ENCODE measurements around the gene JPT2. TPM values are rescaled to one million over a fixed set of nuclear protein-coding genes. Genes with fewer than 3 reads are reported as not detected.

The JPT2 gene
- total RNA-seq, 1 experiment from 2014 or later, result 150 TPM

DNA sequence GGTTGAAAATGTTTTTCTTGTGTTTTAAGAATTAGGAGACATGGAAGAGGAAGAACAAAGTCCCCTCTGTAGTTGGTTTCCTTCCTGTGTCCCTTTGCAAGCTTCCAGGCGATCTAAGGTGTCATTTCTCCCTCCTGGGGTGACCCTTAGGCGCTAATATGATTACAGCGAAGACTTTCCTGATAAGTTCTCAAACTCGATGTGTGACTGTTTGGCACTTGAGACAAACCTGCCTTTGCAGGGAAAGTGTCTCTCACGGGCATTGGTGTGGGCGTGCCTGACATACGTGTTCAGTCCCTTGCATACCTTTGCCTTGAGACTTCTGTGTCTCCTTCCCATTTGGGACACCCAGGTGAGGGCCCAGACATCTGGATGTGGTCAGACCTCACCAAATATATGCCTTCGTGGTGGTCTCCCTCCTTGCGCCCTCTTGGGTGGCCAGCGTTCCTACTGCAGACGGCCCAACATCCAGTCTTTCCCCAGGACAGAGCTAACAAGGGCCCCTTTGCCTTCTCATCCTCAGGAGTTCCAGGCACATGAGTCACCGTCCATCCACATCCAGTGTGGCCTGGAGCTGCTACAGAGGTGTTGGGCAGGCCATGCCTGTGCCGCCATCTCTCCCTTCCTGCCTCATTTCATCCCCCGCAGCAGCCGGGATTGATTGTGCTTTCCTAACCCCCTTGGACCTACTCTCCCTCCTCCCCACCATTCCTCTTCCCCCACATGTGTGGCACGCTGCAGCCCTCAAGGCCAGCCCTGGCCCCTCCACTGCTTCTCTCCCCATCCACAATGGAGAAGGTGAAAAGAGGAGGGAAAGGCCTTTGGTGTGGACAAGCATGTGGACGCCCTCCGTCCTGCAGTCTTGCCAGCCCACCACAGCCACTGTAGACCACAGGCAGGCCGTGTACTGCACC lies 3.1 kb upstream of the JPT2 start:
- Mint-ChIP-seq H3K27ac (no peak overlapping the region), H3K27me3 (ENCODE audit: low read depth) (no peaks in the 10 kb centered on the region), H3K36me3 (peaks cover 49% of the 10 kb centered on the region), H3K4me3 (no peak overlapping the region), H3K9me3 (no peaks in the 10 kb centered on the region), H3K4me1 (peaks cover 14% of the 10 kb centered on the region)
- ATAC-seq, result no peak
- no peak for DNase-seq (ENCODE audit: low spot score)
- ChIA-PET POLR2A (no interaction called here), CTCF (interaction anchor here (0.8 to 2.5 kb wide), 2 partner anchors 10 to 31 kb away, joined by 4 to 7 read pairs; partner anchors contain the start of gene MAPK8IP3)
- TF ChIP-seq GABPB1 (CRISPR knock-in tag; IDR thresholded peaks at IDR 0.05) (no peak), MYBL2 (CRISPR knock-in tag; IDR thresholded peaks at IDR 0.05) (no peak), KAT7 (CRISPR knock-in tag; IDR thresholded peaks at IDR 0.05; ENCODE audit: borderline replicate concordance) (no peak)

DNA sequence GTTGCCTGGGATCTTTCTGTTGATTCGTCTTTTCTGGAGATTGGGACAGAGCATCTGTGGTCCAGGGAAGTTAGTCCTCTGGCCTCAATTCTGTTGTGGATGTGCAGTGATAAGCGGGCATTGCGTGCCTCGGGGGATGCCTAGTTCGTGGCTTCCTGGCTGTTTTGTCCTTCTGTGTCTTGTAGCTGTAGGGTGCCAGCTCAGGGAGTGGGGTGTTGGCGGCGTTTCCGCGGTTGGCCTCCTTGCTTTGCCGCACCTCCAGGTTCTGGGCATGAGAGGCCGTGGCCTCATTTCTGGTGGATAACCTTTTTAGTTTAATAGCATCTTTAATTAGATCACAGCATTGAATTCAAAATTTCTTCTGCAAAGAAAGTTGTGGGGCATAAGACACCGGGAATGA lies 1.4 kb upstream of the JPT2 start:
- no peaks in the 10 kb centered on the region for H3K27me3 Mint-ChIP-seq (ENCODE audit: low read depth)
- ChIA-PET POLR2A (no interaction called here), CTCF (interaction anchor here (1.9 to 2.7 kb wide), 2 partner anchors 29 to 88 kb away, joined by 9 to 36 read pairs; partner anchors contain the start of gene MAPK8IP3)
- no peak for ATAC-seq
- peaks cover 30% of the 10 kb centered on the region for H3K4me1 Mint-ChIP-seq
- H3K27ac Mint-ChIP-seq, result peak overlapping the region; percentile 28
- DNase-seq (ENCODE audit: low spot score), result no peak
- TF ChIP-seq ZNF396 (CRISPR knock-in tag; IDR thresholded peaks at IDR 0.05; ENCODE audit: borderline replicate concordance), result no peak
- no peak for TF ChIP-seq JUN (CRISPR knock-in tag; IDR thresholded peaks at IDR 0.05)
- TF ChIP-seq ZNF423 (CRISPR knock-in tag; IDR thresholded peaks at IDR 0.05), result no peak
- no peak for TF ChIP-seq CBFB (CRISPR knock-in tag; IDR thresholded peaks at IDR 0.05; ENCODE audit: low read depth)
- TF ChIP-seq ESRRA (CRISPR knock-in tag; IDR thresholded peaks at IDR 0.05; ENCODE audit: borderline replicate concordance), result no peak
- TF ChIP-seq NFYB (CRISPR knock-in tag; conservative IDR thresholded peaks at IDR 0.05; ENCODE audit: low read depth), result no peak
- no peak for TF ChIP-seq IRF2 (CRISPR knock-in tag; IDR thresholded peaks at IDR 0.05; ENCODE audit: borderline replicate concordance, low read depth)
- TF ChIP-seq GRHL2 (CRISPR knock-in tag; IDR thresholded peaks at IDR 0.05; ENCODE audit: insufficient replicate concordance, severe bottlenecking), result no peak
- TF ChIP-seq ZNF671 (CRISPR knock-in tag; IDR thresholded peaks at IDR 0.05), result no peak
- TF ChIP-seq PRRX2 (CRISPR knock-in tag; IDR thresholded peaks at IDR 0.05), result no peak
- H3K36me3 Mint-ChIP-seq, result peaks cover 38% of the 10 kb centered on the region
- H3K4me3 Mint-ChIP-seq, result peak overlapping the region; percentile 59
- H3K9me3 Mint-ChIP-seq, result no peaks in the 10 kb centered on the region

DNA sequence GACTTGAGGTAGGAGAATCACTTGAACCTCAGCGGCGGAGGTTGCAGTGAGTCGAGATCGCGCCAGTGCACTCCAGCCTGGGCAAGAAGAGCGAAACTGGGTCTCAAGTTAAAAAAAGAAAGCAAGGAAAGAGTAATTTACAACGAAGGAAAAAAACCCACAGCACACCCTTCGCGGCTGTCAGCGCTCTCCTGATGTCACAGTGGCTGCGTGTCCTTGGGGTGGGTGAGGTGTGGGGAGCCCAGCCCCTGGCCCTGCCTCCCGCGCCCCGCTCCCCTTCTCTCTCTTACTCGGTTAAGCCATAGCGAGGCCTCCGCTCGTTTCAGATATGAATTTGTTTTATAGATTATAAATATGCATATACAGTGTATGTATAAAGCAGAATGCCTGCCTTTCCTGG lies 740 bp upstream of the JPT2 start:
- H3K4me1 Mint-ChIP-seq, result peaks cover 31% of the 10 kb centered on the region
- ATAC-seq, result no peak
- no peak for TF ChIP-seq ZNF219 (CRISPR knock-in tag; IDR thresholded peaks at IDR 0.05; ENCODE audit: borderline replicate concordance)
- TF ChIP-seq FOXJ3 (CRISPR knock-in tag; IDR thresholded peaks at IDR 0.05; ENCODE audit: borderline replicate concordance), result no peak
- H3K27me3 Mint-ChIP-seq (ENCODE audit: low read depth), result no peaks in the 10 kb centered on the region
- ChIA-PET CTCF (interaction anchor here (0.7 to 2.7 kb wide), 7 partner anchors 25 to 105 kb away, joined by 3 to 36 read pairs (median 4); partner anchors contain the start of genes MAPK8IP3, NUBP2 and SPSB3), POLR2A (interaction anchor here (0.6 to 2.1 kb wide), 5 partner anchors 9 to 257 kb away, joined by 3 to 12 read pairs (median 5); partner anchors contain the start of genes MAPK8IP3 and UQCC4)
- H3K4me3 Mint-ChIP-seq, result peak overlapping the region; percentile 59
- H3K9me3 Mint-ChIP-seq, result no peaks in the 10 kb centered on the region
- peaks cover 37% of the 10 kb centered on the region for H3K36me3 Mint-ChIP-seq
- H3K27ac Mint-ChIP-seq, result peak overlapping the region; percentile 28
- no peak for DNase-seq (ENCODE audit: low spot score)

DNA sequence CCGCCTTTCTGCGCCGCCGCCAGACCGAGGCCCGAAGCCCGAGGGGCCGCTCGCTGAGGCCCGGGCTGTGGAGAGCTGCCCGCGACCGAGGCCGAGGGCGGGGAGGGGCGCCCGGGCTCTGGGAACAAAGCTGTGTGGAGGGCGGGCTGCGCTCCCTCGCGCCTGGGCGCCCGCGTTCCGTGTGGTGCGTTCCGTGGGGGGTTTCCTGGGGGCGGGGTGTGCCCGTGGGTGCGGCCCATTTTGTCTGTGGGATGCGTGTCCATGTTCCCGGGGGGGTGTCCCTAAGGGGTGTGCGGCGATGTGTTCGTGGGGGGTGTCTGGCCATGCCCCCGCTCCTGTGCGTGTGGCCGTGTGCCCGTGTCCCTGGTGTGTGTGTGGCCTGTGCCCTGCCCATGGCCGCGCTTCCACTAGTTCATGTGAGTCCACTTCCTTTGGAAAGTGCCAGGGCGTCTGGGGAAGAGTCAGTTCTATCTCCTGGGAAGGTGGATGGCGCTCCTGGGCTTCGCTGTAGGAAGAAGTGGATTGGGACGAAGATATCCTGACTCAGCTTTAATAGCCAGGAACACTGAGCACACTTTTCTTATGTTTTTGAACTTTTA lies 520 bp downstream of the JPT2 start:
- Mint-ChIP-seq H3K36me3 (peaks cover 29% of the 10 kb centered on the region), H3K9me3 (no peaks in the 10 kb centered on the region), H3K4me3 (peak overlapping the region; percentile 90), H3K27ac (peak overlapping the region; percentile 95), H3K4me1 (peaks cover 31% of the 10 kb centered on the region), H3K27me3 (ENCODE audit: low read depth) (no peaks in the 10 kb centered on the region)
- ATAC-seq (no peak), DNase-seq (ENCODE audit: low spot score) (no peak)
- ChIA-PET POLR2A (interaction anchor here (0.7 to 2.1 kb wide), 4 partner anchors 28 to 258 kb away, joined by 3 to 12 read pairs (median 4); partner anchors contain the start of genes MAPK8IP3 and UQCC4), CTCF (interaction anchor here (1.1 to 2.7 kb wide), 4 partner anchors 24 to 86 kb away, joined by 3 to 36 read pairs (median 12); partner anchors contain the start of gene MAPK8IP3)
- 0 out of 2 replicates have a peak, but pooled peaks have one; percentile 11 for TF ChIP-seq TP53 (CRISPR knock-in tag; IDR thresholded peaks at IDR 0.05)
- TF ChIP-seq ZNF219 (CRISPR knock-in tag; IDR thresholded peaks at IDR 0.05; ENCODE audit: borderline replicate concordance), result peak; percentile 71; the same call in 1 of the 2 replicates
- TF ChIP-seq, protein P1, sequence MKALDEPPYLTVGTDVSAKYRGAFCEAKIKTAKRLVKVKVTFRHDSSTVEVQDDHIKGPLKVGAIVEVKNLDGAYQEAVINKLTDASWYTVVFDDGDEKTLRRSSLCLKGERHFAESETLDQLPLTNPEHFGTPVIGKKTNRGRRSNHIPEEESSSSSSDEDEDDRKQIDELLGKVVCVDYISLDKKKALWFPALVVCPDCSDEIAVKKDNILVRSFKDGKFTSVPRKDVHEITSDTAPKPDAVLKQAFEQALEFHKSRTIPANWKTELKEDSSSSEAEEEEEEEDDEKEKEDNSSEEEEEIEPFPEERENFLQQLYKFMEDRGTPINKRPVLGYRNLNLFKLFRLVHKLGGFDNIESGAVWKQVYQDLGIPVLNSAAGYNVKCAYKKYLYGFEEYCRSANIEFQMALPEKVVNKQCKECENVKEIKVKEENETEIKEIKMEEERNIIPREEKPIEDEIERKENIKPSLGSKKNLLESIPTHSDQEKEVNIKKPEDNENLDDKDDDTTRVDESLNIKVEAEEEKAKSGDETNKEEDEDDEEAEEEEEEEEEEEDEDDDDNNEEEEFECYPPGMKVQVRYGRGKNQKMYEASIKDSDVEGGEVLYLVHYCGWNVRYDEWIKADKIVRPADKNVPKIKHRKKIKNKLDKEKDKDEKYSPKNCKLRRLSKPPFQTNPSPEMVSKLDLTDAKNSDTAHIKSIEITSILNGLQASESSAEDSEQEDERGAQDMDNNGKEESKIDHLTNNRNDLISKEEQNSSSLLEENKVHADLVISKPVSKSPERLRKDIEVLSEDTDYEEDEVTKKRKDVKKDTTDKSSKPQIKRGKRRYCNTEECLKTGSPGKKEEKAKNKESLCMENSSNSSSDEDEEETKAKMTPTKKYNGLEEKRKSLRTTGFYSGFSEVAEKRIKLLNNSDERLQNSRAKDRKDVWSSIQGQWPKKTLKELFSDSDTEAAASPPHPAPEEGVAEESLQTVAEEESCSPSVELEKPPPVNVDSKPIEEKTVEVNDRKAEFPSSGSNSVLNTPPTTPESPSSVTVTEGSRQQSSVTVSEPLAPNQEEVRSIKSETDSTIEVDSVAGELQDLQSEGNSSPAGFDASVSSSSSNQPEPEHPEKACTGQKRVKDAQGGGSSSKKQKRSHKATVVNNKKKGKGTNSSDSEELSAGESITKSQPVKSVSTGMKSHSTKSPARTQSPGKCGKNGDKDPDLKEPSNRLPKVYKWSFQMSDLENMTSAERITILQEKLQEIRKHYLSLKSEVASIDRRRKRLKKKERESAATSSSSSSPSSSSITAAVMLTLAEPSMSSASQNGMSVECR (CRISPR knock-in tag; IDR thresholded peaks at IDR 0.05; ENCODE audit: borderline replicate concordance), result peak; percentile 65; the same call in 1 of the 2 replicates
- TF ChIP-seq, protein P2, sequence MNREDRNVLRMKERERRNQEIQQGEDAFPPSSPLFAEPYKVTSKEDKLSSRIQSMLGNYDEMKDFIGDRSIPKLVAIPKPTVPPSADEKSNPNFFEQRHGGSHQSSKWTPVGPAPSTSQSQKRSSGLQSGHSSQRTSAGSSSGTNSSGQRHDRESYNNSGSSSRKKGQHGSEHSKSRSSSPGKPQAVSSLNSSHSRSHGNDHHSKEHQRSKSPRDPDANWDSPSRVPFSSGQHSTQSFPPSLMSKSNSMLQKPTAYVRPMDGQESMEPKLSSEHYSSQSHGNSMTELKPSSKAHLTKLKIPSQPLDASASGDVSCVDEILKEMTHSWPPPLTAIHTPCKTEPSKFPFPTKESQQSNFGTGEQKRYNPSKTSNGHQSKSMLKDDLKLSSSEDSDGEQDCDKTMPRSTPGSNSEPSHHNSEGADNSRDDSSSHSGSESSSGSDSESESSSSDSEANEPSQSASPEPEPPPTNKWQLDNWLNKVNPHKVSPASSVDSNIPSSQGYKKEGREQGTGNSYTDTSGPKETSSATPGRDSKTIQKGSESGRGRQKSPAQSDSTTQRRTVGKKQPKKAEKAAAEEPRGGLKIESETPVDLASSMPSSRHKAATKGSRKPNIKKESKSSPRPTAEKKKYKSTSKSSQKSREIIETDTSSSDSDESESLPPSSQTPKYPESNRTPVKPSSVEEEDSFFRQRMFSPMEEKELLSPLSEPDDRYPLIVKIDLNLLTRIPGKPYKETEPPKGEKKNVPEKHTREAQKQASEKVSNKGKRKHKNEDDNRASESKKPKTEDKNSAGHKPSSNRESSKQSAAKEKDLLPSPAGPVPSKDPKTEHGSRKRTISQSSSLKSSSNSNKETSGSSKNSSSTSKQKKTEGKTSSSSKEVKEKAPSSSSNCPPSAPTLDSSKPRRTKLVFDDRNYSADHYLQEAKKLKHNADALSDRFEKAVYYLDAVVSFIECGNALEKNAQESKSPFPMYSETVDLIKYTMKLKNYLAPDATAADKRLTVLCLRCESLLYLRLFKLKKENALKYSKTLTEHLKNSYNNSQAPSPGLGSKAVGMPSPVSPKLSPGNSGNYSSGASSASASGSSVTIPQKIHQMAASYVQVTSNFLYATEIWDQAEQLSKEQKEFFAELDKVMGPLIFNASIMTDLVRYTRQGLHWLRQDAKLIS (CRISPR knock-in tag; IDR thresholded peaks at IDR 0.05; ENCODE audit: borderline replicate concordance), result no peak
- no peak for TF ChIP-seq EMX1 (CRISPR knock-in tag; IDR thresholded peaks at IDR 0.05)
- TF ChIP-seq ESRRA (CRISPR knock-in tag; IDR thresholded peaks at IDR 0.05; ENCODE audit: borderline replicate concordance), result no peak

Data from WTC11 (cell line).